IMR-90 (cell line): ENCODE data around the gene LRCOL1. TPM values are rescaled to one million over a fixed set of nuclear protein-coding genes. Genes with fewer than 3 reads are reported as not detected.

Experiments
- ATAC-seq: fragments of 200-7000 bp; cut with Tn5 transposase; 2 replicates; pipeline ENCODE4 v1.9.1; 2020; ENCODE audit warnings: low read depth, mild to moderate bottlenecking, moderate library complexity
- BruUV-seq: library from RNA; stranded (reverse); fragments of 400-500 nt; replicated peaks from 2 replicates; lab custom pipeline; 2021; lab: Mats Ljungman, UMichigan
- CTCF ChIA-PET: fragments of 300-600 bp; formaldehyde crosslinking; extraction: SDS; loops from one replicate; lab custom pipeline; 2021; ENCODE audit warnings: antibody characterized with exemption; lab: Yijun Ruan, JAX
- POLR2A ChIA-PET: fragments of 300-600 bp; sonication (Branson Sonifier 250); formaldehyde crosslinking; loops from one replicate; lab custom pipeline; 2022; ENCODE audit warnings: antibody characterized with exemption; ENCODE audit not compliant: unreplicated experiment; lab: Charles Lee
- DNase-seq: peaks from one replicate; pipeline ENCODE4 v3.0.0; 2013
- H2AFZ ChIP-seq: replicated peaks from 2 replicates; pipeline ENCODE3; 2013; ENCODE audit warnings: low read length, mild to moderate bottlenecking; ENCODE audit not compliant: poor library complexity
- H2AK5ac ChIP-seq: 2 replicates; pipeline ENCODE4 v1.6.1; 2013; ENCODE audit warnings: low read depth, low read length, inconsistent platforms
- H2AK9ac ChIP-seq: replicated peaks from 2 replicates; pipeline ENCODE3; 2013; ENCODE audit warnings: mild to moderate bottlenecking, low read depth, low read length, moderate library complexity; ENCODE audit not compliant: poor library complexity
- H2BK120ac ChIP-seq: 2 replicates; pipeline ENCODE4 v1.6.1; 2013; ENCODE audit warnings: low read depth, low read length, inconsistent platforms
- H2BK15ac ChIP-seq: 3 replicates; pipeline ENCODE4 v1.6.1; 2013; ENCODE audit warnings: low read depth, low read length, inconsistent platforms
- H2BK20ac ChIP-seq: 2 replicates; pipeline ENCODE4 v1.6.1; 2013; ENCODE audit warnings: low read depth, mild to moderate bottlenecking, inconsistent platforms, low read length, moderate library complexity
- H2BK5ac ChIP-seq: 2 replicates; pipeline ENCODE4 v1.6.1; 2013; ENCODE audit warnings: mild to moderate bottlenecking, low read depth, low read length, inconsistent platforms; ENCODE audit not compliant: poor library complexity, severe bottlenecking
- H3K14ac ChIP-seq: replicated peaks from 2 replicates; pipeline ENCODE4 v1.6.1; 2013; ENCODE audit warnings: low read depth, low read length, inconsistent platforms
- H3K18ac ChIP-seq: 2 replicates; pipeline ENCODE4 v1.6.1; 2013; ENCODE audit warnings: low read depth, low read length, control low read depth
- H3K23ac ChIP-seq: 2 replicates; pipeline ENCODE4 v1.6.1; 2013; ENCODE audit warnings: low read depth, low read length, inconsistent platforms
- H3K27ac ChIP-seq: 2 replicates; pipeline ENCODE4 v1.5.1; 2013; ENCODE audit warnings: mild to moderate bottlenecking, control low read depth, low read length; ENCODE audit not compliant: insufficient read depth
- H3K27me3 ChIP-seq: 2 replicates; pipeline ENCODE4 v1.6.1; 2013; ENCODE audit warnings: low read length; ENCODE audit not compliant: control insufficient read depth, insufficient read depth
- H3K36me3 ChIP-seq: 2 replicates; pipeline ENCODE4 v1.6.1; 2013; ENCODE audit warnings: low read length, mixed read lengths; ENCODE audit not compliant: control insufficient read depth, insufficient read depth
- H3K4ac ChIP-seq: 2 replicates; pipeline ENCODE4 v1.6.1; 2013; ENCODE audit warnings: low read depth, low read length, inconsistent platforms
- H3K4me1 ChIP-seq: 2 replicates; pipeline ENCODE4 v1.6.1; 2013; ENCODE audit warnings: low read length, mixed read lengths; ENCODE audit not compliant: control insufficient read depth, insufficient read depth
- H3K4me2 ChIP-seq: 2 replicates; pipeline ENCODE4 v1.6.1; 2013; ENCODE audit warnings: low read depth, mild to moderate bottlenecking, control low read depth, low read length, moderate library complexity
- H3K4me3 ChIP-seq: 2 replicates; pipeline ENCODE4 v1.5.1; 2013; ENCODE audit warnings: low read depth, mild to moderate bottlenecking, control low read depth, low read length, moderate library complexity; ENCODE audit not compliant: insufficient read depth
- H3K56ac ChIP-seq: 2 replicates; pipeline ENCODE4 v1.6.1; 2013; ENCODE audit warnings: low read length, inconsistent platforms; ENCODE audit not compliant: insufficient read depth; ENCODE audit errors: extremely low read depth
- H3K79me1 ChIP-seq, 2 experiments: 2 replicates each; pipeline ENCODE4 v1.6.1; 2013; ENCODE audit warnings: low read length in 2 of 2, inconsistent platforms in 1 of 2, low read depth in 1 of 2
- H3K9ac ChIP-seq: 2 replicates; pipeline ENCODE4 v1.6.1; 2013; ENCODE audit warnings: low read depth, low read length, control low read depth
- H3K9me1 ChIP-seq: 2 replicates; pipeline ENCODE4 v1.6.1; 2013; ENCODE audit warnings: low read length, inconsistent platforms; ENCODE audit not compliant: insufficient read depth
- H3K9me3 ChIP-seq: 2 replicates; pipeline ENCODE4 v1.6.1; 2013; ENCODE audit warnings: low read length; ENCODE audit not compliant: control insufficient read depth, insufficient read depth
- H4K20me1 ChIP-seq: 2 replicates; pipeline ENCODE4 v1.6.1; 2013; ENCODE audit warnings: low read length, inconsistent platforms; ENCODE audit not compliant: insufficient read depth
- H4K5ac ChIP-seq: 2 replicates; pipeline ENCODE4 v1.6.1; 2013; ENCODE audit warnings: mild to moderate bottlenecking, low read depth, low read length, control low read depth
- H4K8ac ChIP-seq, 2 experiments: 2 replicates each; pipeline ENCODE4 v1.6.1; 2013; ENCODE audit warnings: low read depth in 2 of 2, low read length in 2 of 2, control low read depth in 1 of 2, inconsistent platforms in 1 of 2
- H4K91ac ChIP-seq: 2 replicates; pipeline ENCODE4 v1.6.1; 2013; ENCODE audit warnings: low read depth, low read length, inconsistent platforms; ENCODE audit not compliant: insufficient read depth
- BHLHE40 ChIP-seq: fragments of 150-350 bp; IDR thresholded peaks from 2 replicates; pipeline ENCODE4 v1.6.1; 2016; ENCODE audit warnings: mild to moderate bottlenecking, low read depth, low read length
- CEBPB ChIP-seq: IDR thresholded peaks from 2 replicates; pipeline ENCODE4 v1.6.1; 2012; ENCODE audit warnings: low read depth, low read length, improper control_type of control experiment
- CHD1 ChIP-seq: IDR thresholded peaks from 2 replicates; pipeline ENCODE4 v1.6.1; 2012; ENCODE audit warnings: low read depth, low read length, improper control_type of control experiment
- FOS ChIP-seq: fragments of 150-350 bp; IDR thresholded peaks from 2 replicates; pipeline ENCODE4 v1.6.1; 2016; ENCODE audit warnings: low read depth, low read length
- MAFK ChIP-seq: IDR thresholded peaks from 2 replicates; pipeline ENCODE4 v1.6.1; 2012; ENCODE audit warnings: low read depth, low read length, improper control_type of control experiment
- MAZ ChIP-seq: IDR thresholded peaks from 2 replicates; pipeline ENCODE4 v1.6.1; 2012; ENCODE audit warnings: low read depth, mild to moderate bottlenecking, low read length, improper control_type of control experiment, moderate library complexity, borderline replicate concordance
- MXI1 ChIP-seq: IDR thresholded peaks from 2 replicates; pipeline ENCODE4 v1.6.1; 2012; ENCODE audit warnings: low read depth, mild to moderate bottlenecking, low read length, moderate library complexity, borderline replicate concordance
- NFE2L2 ChIP-seq: fragments of 150-350 bp; IDR thresholded peaks from 2 replicates; pipeline ENCODE4 v1.6.1; 2016; ENCODE audit warnings: low read depth, mild to moderate bottlenecking, low read length
- POLR2A ChIP-seq: IDR thresholded peaks from 2 replicates; pipeline ENCODE4 v1.6.1; 2012; ENCODE audit warnings: mild to moderate bottlenecking, low read depth, low read length
- RAD21 ChIP-seq: IDR thresholded peaks from 2 replicates; pipeline ENCODE4 v1.6.1; 2012; ENCODE audit warnings: low read length, improper control_type of control experiment
- RCOR1 ChIP-seq: IDR thresholded peaks from 2 replicates; pipeline ENCODE4 v1.6.1; 2012; ENCODE audit warnings: mild to moderate bottlenecking, low read length, improper control_type of control experiment; ENCODE audit not compliant: insufficient replicate concordance
- RFX5 ChIP-seq: IDR thresholded peaks from 2 replicates; pipeline ENCODE4 v1.8.0; 2012; ENCODE audit warnings: low read depth, mild to moderate bottlenecking, low read length, moderate library complexity
- SMC3 ChIP-seq: fragments of 150-350 bp; IDR thresholded peaks from 2 replicates; pipeline ENCODE4 v1.6.1; 2016; ENCODE audit warnings: low read depth, mild to moderate bottlenecking, antibody characterized with exemption, low read length, moderate library complexity
- WGBS, 2 experiments: methylation state at CpG; one replicate each; pipeline versions ENCODE4 v1.1.5 to v1.1.7; 2013; ENCODE audit warnings: missing lambda C conversion rate in 2 of 2; ENCODE audit not compliant: insufficient read length in 1 of 2; ENCODE audit errors: extremely low coverage in 2 of 2; 5-methylcytosine and 5-hydroxymethylcytosine counted together
- dilution Hi-C: fragments of 300-500 bp; cut with HindIII; formaldehyde crosslinking; loops from one replicate; pipeline ENCODE4 v1.14.3; 2018; ENCODE audit warnings: low sequenced_read_pairs; ENCODE audit not compliant: unreplicated experiment
- in situ Hi-C: fragments of 300-500 bp; cut with MboI; formaldehyde crosslinking; loops from 3 replicates; pipeline ENCODE4 v1.14.3; 2019; ENCODE audit warnings: low sequenced_read_pairs, inconsistent platforms, mixed read lengths
- intact Hi-C: fragments of 100-400 bp; cut with micrococcal nuclease; formaldehyde crosslinking; loops from 2 replicates; pipeline ENCODE4 v1.10.0; 2022
- polyA plus RNA-seq, 3 experiments: library from polyadenylated mRNA; depleted of rRNA; stranded (reverse); fragments of >200 nt; gene quantifications; 2 replicates each; pipeline ENCODE4 v1.2.3, GENCODE V29; 2012; ENCODE audit warnings: low replicate concordance in 1 of 3
- total RNA-seq: library from RNA; depleted of rRNA; stranded (reverse); fragments of >200 nt; gene quantifications from 2 replicates; pipeline ENCODE4 v1.2.3, GENCODE V29; 2012
- TF ChIP-seq, protein P1 (sequence below): fragments of 150-350 bp; IDR thresholded peaks from 2 replicates; pipeline ENCODE4 v1.6.1; 2017; ENCODE audit warnings: mild to moderate bottlenecking, antibody characterized with exemption, low read length, low read depth
- TF ChIP-seq, protein P2 (sequence below): conservative IDR thresholded peaks from 2 replicates; pipeline ENCODE4 v1.5.1; 2012; ENCODE audit warnings: mild to moderate bottlenecking, low read depth, low read length, improper control_type of control experiment
- TF ChIP-seq, protein P3 (sequence below): fragments of 150-350 bp; IDR thresholded peaks from 2 replicates; pipeline ENCODE4 v1.6.1; 2016; ENCODE audit warnings: low read depth, mild to moderate bottlenecking, low read length, moderate library complexity, borderline replicate concordance

Gene LRCOL1
- total and polyA plus RNA-seq, 2 of the 4 experiments (the other 2 are of a cell fraction), result 1.0 TPM; not detected in 1

DNA sequence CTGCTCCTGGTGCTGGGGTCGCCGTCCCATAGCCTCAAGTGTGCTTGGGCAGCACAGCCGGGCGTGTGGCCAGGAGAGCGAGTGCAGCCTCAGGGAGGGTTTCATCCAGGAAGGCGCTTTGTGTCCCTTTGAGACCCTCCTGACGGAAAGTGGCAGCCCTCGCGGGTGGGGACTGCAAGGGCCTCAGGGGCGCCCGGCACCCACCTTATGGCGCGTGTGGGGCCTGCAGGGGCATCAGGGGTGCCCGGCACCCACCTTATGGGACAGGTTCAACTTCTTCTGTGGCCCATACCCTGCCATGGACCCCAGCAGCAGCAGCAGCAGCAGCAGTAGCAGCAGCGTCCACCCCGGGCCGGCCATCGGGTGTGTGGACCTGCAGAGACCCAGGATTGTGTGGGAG lies 4.5 kb downstream of the LRCOL1 start:
- TF ChIP-seq BHLHE40, result no peak
- no peak for TF ChIP-seq CEBPB
- TF ChIP-seq, protein P1, sequence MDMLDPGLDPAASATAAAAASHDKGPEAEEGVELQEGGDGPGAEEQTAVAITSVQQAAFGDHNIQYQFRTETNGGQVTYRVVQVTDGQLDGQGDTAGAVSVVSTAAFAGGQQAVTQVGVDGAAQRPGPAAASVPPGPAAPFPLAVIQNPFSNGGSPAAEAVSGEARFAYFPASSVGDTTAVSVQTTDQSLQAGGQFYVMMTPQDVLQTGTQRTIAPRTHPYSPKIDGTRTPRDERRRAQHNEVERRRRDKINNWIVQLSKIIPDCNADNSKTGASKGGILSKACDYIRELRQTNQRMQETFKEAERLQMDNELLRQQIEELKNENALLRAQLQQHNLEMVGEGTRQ, result no peak
- TF ChIP-seq, protein P2, sequence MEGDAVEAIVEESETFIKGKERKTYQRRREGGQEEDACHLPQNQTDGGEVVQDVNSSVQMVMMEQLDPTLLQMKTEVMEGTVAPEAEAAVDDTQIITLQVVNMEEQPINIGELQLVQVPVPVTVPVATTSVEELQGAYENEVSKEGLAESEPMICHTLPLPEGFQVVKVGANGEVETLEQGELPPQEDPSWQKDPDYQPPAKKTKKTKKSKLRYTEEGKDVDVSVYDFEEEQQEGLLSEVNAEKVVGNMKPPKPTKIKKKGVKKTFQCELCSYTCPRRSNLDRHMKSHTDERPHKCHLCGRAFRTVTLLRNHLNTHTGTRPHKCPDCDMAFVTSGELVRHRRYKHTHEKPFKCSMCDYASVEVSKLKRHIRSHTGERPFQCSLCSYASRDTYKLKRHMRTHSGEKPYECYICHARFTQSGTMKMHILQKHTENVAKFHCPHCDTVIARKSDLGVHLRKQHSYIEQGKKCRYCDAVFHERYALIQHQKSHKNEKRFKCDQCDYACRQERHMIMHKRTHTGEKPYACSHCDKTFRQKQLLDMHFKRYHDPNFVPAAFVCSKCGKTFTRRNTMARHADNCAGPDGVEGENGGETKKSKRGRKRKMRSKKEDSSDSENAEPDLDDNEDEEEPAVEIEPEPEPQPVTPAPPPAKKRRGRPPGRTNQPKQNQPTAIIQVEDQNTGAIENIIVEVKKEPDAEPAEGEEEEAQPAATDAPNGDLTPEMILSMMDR, result no peak
- TF ChIP-seq, protein P3, sequence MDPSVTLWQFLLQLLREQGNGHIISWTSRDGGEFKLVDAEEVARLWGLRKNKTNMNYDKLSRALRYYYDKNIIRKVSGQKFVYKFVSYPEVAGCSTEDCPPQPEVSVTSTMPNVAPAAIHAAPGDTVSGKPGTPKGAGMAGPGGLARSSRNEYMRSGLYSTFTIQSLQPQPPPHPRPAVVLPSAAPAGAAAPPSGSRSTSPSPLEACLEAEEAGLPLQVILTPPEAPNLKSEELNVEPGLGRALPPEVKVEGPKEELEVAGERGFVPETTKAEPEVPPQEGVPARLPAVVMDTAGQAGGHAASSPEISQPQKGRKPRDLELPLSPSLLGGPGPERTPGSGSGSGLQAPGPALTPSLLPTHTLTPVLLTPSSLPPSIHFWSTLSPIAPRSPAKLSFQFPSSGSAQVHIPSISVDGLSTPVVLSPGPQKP, result no peak
- TF ChIP-seq MXI1, result no peak
- TF ChIP-seq RFX5, result no peak
- no peak for TF ChIP-seq NFE2L2
- no peak for TF ChIP-seq FOS
- no peak for TF ChIP-seq RCOR1
- no peak for TF ChIP-seq POLR2A
- TF ChIP-seq MAZ, result no peak
- TF ChIP-seq CHD1, result no peak
- TF ChIP-seq RAD21, result no peak
- TF ChIP-seq SMC3, result no peak
- no peak for TF ChIP-seq MAFK
- H3K18ac ChIP-seq, result no peak overlapping the region
- no peak overlapping the region for H3K4ac ChIP-seq
- no peak overlapping the region for H3K56ac ChIP-seq
- no peak overlapping the region for H2BK5ac ChIP-seq
- H4K5ac ChIP-seq, result no peak overlapping the region
- no peak overlapping the region for H4K8ac ChIP-seq
- ChIA-PET POLR2A (no interaction called here), CTCF (no interaction called here)
- in situ Hi-C loops, result no loop called here
- H3K27ac ChIP-seq, result no peak overlapping the region
- DNase-seq (no peak), ATAC-seq (no peak)
- H3K9me3 ChIP-seq, result no peaks in the 10 kb centered on the region
- H2AK9ac ChIP-seq, result no peak overlapping the region
- H4K20me1 ChIP-seq, result no peaks in the 10 kb centered on the region
- H3K14ac ChIP-seq, result no peak overlapping the region
- no peak overlapping the region for H2BK20ac ChIP-seq
- H2BK15ac ChIP-seq, result no peak overlapping the region
- no peak overlapping the region for H2BK120ac ChIP-seq
- no peak overlapping the region for H3K9ac ChIP-seq
- dilution Hi-C loops, result no loop called here
- WGBS, 2 experiments, result 82% methylated on average over 8 of the region's 18 CpGs; no CpG with 5 or more reads in 1 of the 2 experiments
- intact Hi-C loops, result no loop called here
- H4K91ac ChIP-seq, result no peak overlapping the region
- H3K4me3 ChIP-seq, result no peak overlapping the region
- peaks cover 30% of the 10 kb centered on the region for H3K27me3 ChIP-seq
- no peaks in the 10 kb centered on the region for H3K36me3 ChIP-seq
- H2AK5ac ChIP-seq, result no peak overlapping the region
- no peaks in the 10 kb centered on the region for H3K79me1 ChIP-seq
- no TSS peak for BruUV-seq
- H3K4me2 ChIP-seq, result no peak overlapping the region
- no peak overlapping the region for H2AFZ ChIP-seq
- peaks cover 4% of the 10 kb centered on the region; the same call in 1 of the 2 replicates for H3K4me1 ChIP-seq
- H3K23ac ChIP-seq, result no peak overlapping the region
- no peaks in the 10 kb centered on the region for H3K9me1 ChIP-seq
